MM.1S (cell line): ENCODE results near the gene CDC123.
"Not testable (repeated sequence)": the region's sequence is repeated elsewhere in the genome, so short reads cannot be mapped to it uniquely, and the experiment has no call there.

Source experiments
- CTCF ChIP-seq: fragments of 300-600 bp; sonication (generic); IDR thresholded peaks from 2 replicates; pipeline ENCODE4 v1.5.1; 2016; ENCODE audit warnings: antibody characterized with exemption, low read length, mixed read lengths
- EZH2 ChIP-seq: fragments of 300-600 bp; sonication (generic); optimal IDR thresholded peaks from 2 replicates; pipeline ENCODE3; 2017; ENCODE audit warnings: low read depth, mild to moderate bottlenecking, antibody characterized with exemption, low read length, mixed read lengths

GRCh38 chr10:12277862-12278261 is 81.9 kb downstream of the CDC123 start:
- not testable (repeated sequence) for TF ChIP-seq EZH2, CTCF
